HUES6 (cell line): ENCODE data around the gene C2CD3.

Experiments used
- H3K27ac ChIP-seq: 2 replicates; pipeline ENCODE4 v1.7.0; 2013; ENCODE audit warnings: low read depth, mild to moderate bottlenecking, low read length, inconsistent platforms
- H3K27me3 ChIP-seq: 2 replicates; pipeline ENCODE4 v1.6.1; 2013; ENCODE audit warnings: low read length; ENCODE audit not compliant: control insufficient read depth, insufficient read depth
- H3K36me3 ChIP-seq: 2 replicates; pipeline ENCODE4 v1.6.1; 2013; ENCODE audit warnings: low read length; ENCODE audit not compliant: control insufficient read depth, insufficient read depth
- H3K4me1 ChIP-seq: 2 replicates; pipeline ENCODE4 v1.6.1; 2013; ENCODE audit warnings: low read length; ENCODE audit not compliant: control insufficient read depth, insufficient read depth
- H3K4me3 ChIP-seq: 2 replicates; pipeline ENCODE4 v1.5.1; 2013; ENCODE audit warnings: low read depth, low read length
- H3K9ac ChIP-seq: one replicate; pipeline ENCODE4 v1.6.1; 2013; ENCODE audit warnings: mild to moderate bottlenecking, low read length
- H3K9me3 ChIP-seq: 2 replicates; pipeline ENCODE4 v1.6.1; 2013; ENCODE audit warnings: low read depth, low read length; ENCODE audit not compliant: control insufficient read depth, insufficient read depth

Gene C2CD3

GRCh38 chr11:74185285-74185684 lies 14.5 kb upstream of the C2CD3 start:
- H3K4me3 ChIP-seq, result no peak overlapping the region
- no peak overlapping the region for H3K9ac ChIP-seq
- 0 out of 2 replicates have a peak, but pooled peaks cover 2% of the 10 kb centered on the region for H3K36me3 ChIP-seq
- peaks cover 4% of the 10 kb centered on the region for H3K9me3 ChIP-seq
- H3K27ac ChIP-seq, result no peak overlapping the region
- no peaks in the 10 kb centered on the region for H3K27me3 ChIP-seq
- no peaks in the 10 kb centered on the region for H3K4me1 ChIP-seq

- H3K36me3 ChIP-seq, result no peaks in the 10 kb centered on the region
- no peaks in the 10 kb centered on the region for H3K27me3 ChIP-seq
- H3K4me1 ChIP-seq, result no peaks in the 10 kb centered on the region
- H3K4me3 ChIP-seq, result no peak overlapping the region
- H3K27ac ChIP-seq, result no peak overlapping the region
- no peaks in the 10 kb centered on the region for H3K9me3 ChIP-seq
- H3K9ac ChIP-seq, result no peak overlapping the region
Measured at GRCh38 chr11:74182635-74183034, 11.8 kb upstream of the C2CD3 start.

GRCh38 chr11:74179234-74180052 lies 8.6 kb upstream of the C2CD3 start:
- Histone ChIP-seq H3K27ac (no peak overlapping the region), H3K27me3 (no peaks in the 10 kb centered on the region), H3K9ac (no peak overlapping the region), H3K9me3 (no peaks in the 10 kb centered on the region), H3K4me3 (no peak overlapping the region), H3K36me3 (no peaks in the 10 kb centered on the region), H3K4me1 (no peaks in the 10 kb centered on the region)

GRCh38 chr11:74175920-74176319 lies 5.1 kb upstream of the C2CD3 start:
- Histone ChIP-seq H3K9me3 (no peaks in the 10 kb centered on the region), H3K4me3 (no peak overlapping the region), H3K4me1 (peaks cover 8% of the 10 kb centered on the region; the same call in 1 of the 2 replicates), H3K9ac (no peak overlapping the region), H3K36me3 (no peaks in the 10 kb centered on the region), H3K27ac (no peak overlapping the region), H3K27me3 (no peaks in the 10 kb centered on the region)

- Histone ChIP-seq H3K4me3 (peak overlapping the region; percentile 94), H3K4me1 (peaks cover 15% of the 10 kb centered on the region; the same call in 1 of the 2 replicates), H3K36me3 (peaks cover 11% of the 10 kb centered on the region; the same call in 1 of the 2 replicates), H3K9me3 (no peaks in the 10 kb centered on the region), H3K27me3 (no peaks in the 10 kb centered on the region), H3K27ac (no peak overlapping the region), H3K9ac (peak overlapping the region; percentile 79)
Measured at GRCh38 chr11:74171997-74172396, 1.2 kb upstream of the C2CD3 start.

- H3K27ac ChIP-seq, result no peak overlapping the region
- H3K4me1 ChIP-seq, result peaks cover 15% of the 10 kb centered on the region; the same call in 1 of the 2 replicates
- peaks cover 15% of the 10 kb centered on the region; the same call in 1 of the 2 replicates for H3K36me3 ChIP-seq
- H3K9ac ChIP-seq, result peak overlapping the region; percentile 79
- H3K4me3 ChIP-seq, result peak overlapping the region; percentile 94
- no peaks in the 10 kb centered on the region for H3K9me3 ChIP-seq
- no peaks in the 10 kb centered on the region for H3K27me3 ChIP-seq
Measured at GRCh38 chr11:74171630-74171968, 797 bp upstream of the C2CD3 start.

GRCh38 chr11:74169738-74170458 lies 904 bp downstream of the C2CD3 start:
- Histone ChIP-seq H3K27ac (no peak overlapping the region; the same call in 1 of the 2 replicates), H3K4me1 (peaks cover 15% of the 10 kb centered on the region; the same call in 1 of the 2 replicates), H3K9me3 (no peaks in the 10 kb centered on the region), H3K36me3 (peaks cover 25% of the 10 kb centered on the region), H3K27me3 (no peaks in the 10 kb centered on the region), H3K4me3 (peak overlapping the region; percentile 94), H3K9ac (peak overlapping the region; percentile 74)

GRCh38 chr11:74168838-74169237 lies 2.0 kb downstream of the C2CD3 start:
- H3K9ac ChIP-seq, result no peak overlapping the region
- no peak overlapping the region for H3K4me3 ChIP-seq

GRCh38 chr11:74162681-74163467 lies 7.9 kb downstream of the C2CD3 start:
- peaks cover 32% of the 10 kb centered on the region for H3K36me3 ChIP-seq
- no peaks in the 10 kb centered on the region for H3K4me1 ChIP-seq
- H3K27ac ChIP-seq, result no peak overlapping the region
- H3K27me3 ChIP-seq, result no peaks in the 10 kb centered on the region
- H3K9me3 ChIP-seq, result no peaks in the 10 kb centered on the region
- no peak overlapping the region for H3K4me3 ChIP-seq
- no peak overlapping the region for H3K9ac ChIP-seq

More at GRCh38 chr11:74168838-74169237, 2.0 kb downstream of the C2CD3 start:
- Histone ChIP-seq H3K4me1 (peaks cover 15% of the 10 kb centered on the region; the same call in 1 of the 2 replicates), H3K27me3 (no peaks in the 10 kb centered on the region), H3K9me3 (no peaks in the 10 kb centered on the region), H3K36me3 (peaks cover 31% of the 10 kb centered on the region), H3K27ac (no peak overlapping the region)

- H3K27me3 ChIP-seq, result no peaks in the 10 kb centered on the region
- H3K4me3 ChIP-seq, result no peak overlapping the region
- H3K36me3 ChIP-seq, result peaks cover 10% of the 10 kb centered on the region; the same call in 1 of the 2 replicates
- no peaks in the 10 kb centered on the region for H3K4me1 ChIP-seq
- H3K27ac ChIP-seq, result no peak overlapping the region
- no peak overlapping the region for H3K9ac ChIP-seq
- no peaks in the 10 kb centered on the region for H3K9me3 ChIP-seq
Measured at GRCh38 chr11:74159642-74160041, 11.2 kb downstream of the C2CD3 start.
